GM12874 (cell line): Measurements from ENCODE around the gene DPH2.

Experiments
- CTCF ChIP-seq: IDR thresholded peaks from 2 replicates; pipeline ENCODE4 v1.5.1; 2011; ENCODE audit warnings: low read depth, mild to moderate bottlenecking, control low read depth, low read length, moderate library complexity; ENCODE audit not compliant: insufficient read depth

Gene DPH2

GRCh38 chr1:43994071-43994470 lies 24.3 kb downstream of the DPH2 start:
- TF ChIP-seq CTCF: no peak

- peak; percentile 52 for TF ChIP-seq CTCF
These were observed 25.3 kb downstream of the DPH2 start for GRCh38 chr1:43994794-43995790.

GRCh38 chr1:43995984-43996732 lies 26.3 kb downstream of the DPH2 start:
- TF ChIP-seq CTCF: no peak

- TF ChIP-seq CTCF: no peak
These were observed 26.9 kb downstream of the DPH2 start for GRCh38 chr1:43996733-43997115.

DNA sequence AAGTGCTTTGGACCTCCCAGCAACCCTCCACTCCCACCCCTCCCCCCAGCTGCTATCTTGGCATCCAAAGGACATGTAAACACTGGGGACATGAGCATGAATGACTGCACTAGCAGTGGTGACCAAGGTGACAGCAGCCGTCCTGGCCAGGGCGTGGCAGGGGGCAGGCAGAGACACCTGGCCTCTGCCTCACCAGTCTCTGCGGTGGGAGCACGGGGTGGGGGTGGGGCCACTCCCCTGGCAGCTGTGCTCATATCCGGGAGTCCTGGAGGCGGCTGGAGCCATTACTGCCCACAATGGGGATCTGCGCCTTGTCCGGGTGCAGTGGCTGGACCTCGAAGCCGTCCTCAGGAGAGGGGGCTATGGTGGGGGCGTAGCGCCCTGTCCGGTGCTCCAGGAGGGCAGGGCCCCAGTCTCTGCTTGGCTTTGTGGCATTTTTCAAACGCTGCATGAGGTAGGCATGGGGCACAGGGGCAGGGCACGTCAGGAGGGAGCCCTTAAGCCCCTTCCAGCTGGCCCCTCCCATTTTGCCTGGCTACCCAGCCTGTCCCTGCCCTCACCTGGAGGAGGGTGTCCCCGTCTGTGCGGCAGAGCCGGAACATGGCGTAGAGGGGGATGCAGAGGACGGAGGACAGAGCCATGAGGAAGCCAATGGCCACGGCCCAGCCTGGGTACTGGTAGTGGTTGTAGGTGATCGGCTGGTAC lies 27.6 kb downstream of the DPH2 start:
- TF ChIP-seq CTCF: no peak

- no peak for TF ChIP-seq CTCF
These were observed 28.2 kb downstream of the DPH2 start for GRCh38 chr1:43998000-43998378.

DNA sequence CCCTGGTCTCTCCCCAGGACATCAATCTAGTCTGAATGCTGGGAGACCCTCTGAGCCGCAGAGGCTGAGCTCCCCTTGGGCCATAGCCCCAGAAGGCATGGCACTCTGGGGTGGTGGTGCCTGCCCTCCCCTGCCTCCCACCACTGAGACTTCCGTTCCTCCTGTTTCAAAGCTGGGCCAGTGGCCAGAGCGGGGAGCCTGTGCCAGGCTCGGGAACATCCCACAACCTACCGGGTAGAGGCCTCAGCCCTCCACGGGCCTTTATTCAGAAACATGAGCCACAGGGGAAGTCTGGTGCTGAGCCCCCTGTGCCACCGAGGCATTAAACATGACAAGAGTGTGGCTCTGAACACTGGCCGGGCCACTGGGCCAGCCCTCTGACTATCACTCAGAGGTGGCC lies 29.6 kb downstream of the DPH2 start:
- TF ChIP-seq CTCF: no peak
